Sigmoid colon (tissue), 7 donors: ENCODE measurements around the gene DHX58. TPM values are rescaled to one million over a fixed set of nuclear protein-coding genes. Genes with fewer than 3 reads are reported as not detected.

Source experiments
- DNase-seq: peaks from one replicate; pipeline ENCODE4 v3.0.0-alpha.2; 2019
- H3K27ac ChIP-seq, 4 donors: fragments of 200-600 bp; sonication (generic); one replicate each; pipeline ENCODE4 v1.5.1; 2016 to 2019; ENCODE audit warnings: mild to moderate bottlenecking in 1 of 4
- H3K27me3 ChIP-seq, 3 donors: fragments of 200-600 bp; sonication (generic); one replicate each; pipeline ENCODE4 v1.5.1; 2019; ENCODE audit warnings: mild to moderate bottlenecking in 1 of 3
- H3K36me3 ChIP-seq, 4 donors: fragments of 200-600 bp; sonication (generic); one replicate each; pipeline ENCODE4 v1.5.1; 2016 to 2019
- H3K4me1 ChIP-seq, 4 donors: fragments of 200-600 bp; sonication (generic); one replicate each; pipeline ENCODE4 v1.5.1; 2017 to 2019
- H3K4me3 ChIP-seq, 4 donors: fragments of 200-600 bp; sonication (generic); one replicate each; pipeline ENCODE4 v1.5.1; 2017 to 2019; ENCODE audit warnings: mild to moderate bottlenecking in 2 of 4, moderate library complexity in 1 of 4
- H3K9me3 ChIP-seq, 4 donors: fragments of 200-600 bp in 3 of 4; sonication (generic) in 3 of 4; one replicate each; pipeline versions ENCODE4 v1.5.1 to v1.6.1; 2013 to 2019
- CTCF ChIP-seq, 4 experiments: fragments of 450-650 bp in 3 of 4; fragments of 200-600 bp in 1 of 4; IDR thresholded peaks; one replicate each; pipeline ENCODE4 v1.5.1; 2016 to 2019; ENCODE audit warnings: antibody characterized with exemption in 4 of 4, mild to moderate bottlenecking in 3 of 4, moderate library complexity in 2 of 4
- EP300 ChIP-seq, 4 donors: sonication (generic); formaldehyde crosslinking; IDR thresholded peaks; one replicate each; pipeline ENCODE4 v1.6.1; 2017; ENCODE audit warnings: antibody characterized with exemption in 4 of 4
- POLR2A ChIP-seq, 2 donors: fragments of 450-650 bp; IDR thresholded peaks; one replicate each; pipeline ENCODE4 v1.6.1; 2016; ENCODE audit warnings: antibody characterized with exemption in 2 of 2, mild to moderate bottlenecking in 2 of 2, moderate library complexity in 2 of 2
- POLR2AphosphoS5 ChIP-seq, 4 donors: sonication (generic); formaldehyde crosslinking; IDR thresholded peaks; one replicate each; pipeline ENCODE4 v1.6.1; 2017; ENCODE audit warnings: antibody characterized with exemption in 4 of 4
- WGBS, 2 donors: extraction: QIAGEN DNeasy Blood & Tissue Kit; methylation state at CpG; one replicate each; pipeline ENCODE4 v1.1.7; 2013; 5-methylcytosine and 5-hydroxymethylcytosine counted together
- intact Hi-C: fragments of 100-400 bp; cut with DNase I; formaldehyde crosslinking; loops from one replicate; pipeline ENCODE4 v1.15.1; 2023
- polyA plus RNA-seq, 3 donors: library from polyadenylated mRNA; stranded (reverse); fragments of 200-250 nt; gene quantifications; one replicate each; pipeline ENCODE4 v1.2.3, GENCODE V29; 2013
- total RNA-seq, 4 donors: library from RNA; depleted of rRNA; stranded (reverse); fragments of >200 nt; gene quantifications; one replicate each; pipeline ENCODE4 v1.1.0, GENCODE V29; 2016
- donor health status: healthy with polysubstance abuse.
- donor health status: Bipolar disorder and iron deficiency.
- donor health status: healthy.

The DHX58 gene
- total and polyA plus RNA-seq, 7 donors = 4.4 to 19.0 (median 14.5) TPM

GRCh38 chr17:42053731-42054500 is 58.6 kb downstream of the DHX58 start:
- no peak for TF ChIP-seq POLR2A (IDR thresholded peaks at IDR 0.05)
- no peak for TF ChIP-seq CTCF (IDR thresholded peaks at IDR 0.05)
- no peak for TF ChIP-seq POLR2AphosphoS5 (IDR thresholded peaks at IDR 0.05)
- no peak for TF ChIP-seq EP300 (IDR thresholded peaks at IDR 0.05)
- intact Hi-C loops = no loop called here
- H3K36me3 ChIP-seq = no peaks in the 10 kb centered on the region
- peaks cover 0 to 16% (median 9%) of the 10 kb centered on the region in 4 donors for H3K4me1 ChIP-seq
- no peak overlapping the region for H3K4me3 ChIP-seq
- H3K9me3 ChIP-seq = no peaks in the 10 kb centered on the region
- H3K27ac ChIP-seq = no peak overlapping the region
- peaks cover 0 to 63% (median 14%) of the 10 kb centered on the region in 3 donors for H3K27me3 ChIP-seq
- no peak for DNase-seq
- WGBS, 2 donors = 45 to 61% methylated on average over 12 of the region's 12 CpGs

- H3K9me3 ChIP-seq = no peaks in the 10 kb centered on the region
- no peak overlapping the region for H3K4me3 ChIP-seq
- H3K4me1 ChIP-seq = peaks cover 0 to 16% (median 9%) of the 10 kb centered on the region in 4 donors
Measured at GRCh38 chr17:42052346-42052877, 60.1 kb downstream of the DHX58 start.

GRCh38 chr17:42051645-42052044 is 60.9 kb downstream of the DHX58 start:
- TF ChIP-seq EP300 (IDR thresholded peaks at IDR 0.05) (no peak), POLR2AphosphoS5 (IDR thresholded peaks at IDR 0.05) (no peak), CTCF (IDR thresholded peaks at IDR 0.05) (no peak), POLR2A (IDR thresholded peaks at IDR 0.05) (no peak)
- Histone ChIP-seq H3K27ac (no peak overlapping the region), H3K4me3 (no peak overlapping the region), H3K9me3 (no peaks in the 10 kb centered on the region), H3K27me3 (peaks cover 0 to 57% (median 14%) of the 10 kb centered on the region in 3 donors), H3K36me3 (no peaks in the 10 kb centered on the region), H3K4me1 (peaks cover 0 to 16% (median 9%) of the 10 kb centered on the region in 4 donors)
- DNase-seq = no peak
- intact Hi-C loops = no loop called here
- WGBS, 2 donors = 93 to 95% methylated on average over 7 of the region's 7 CpGs

More at GRCh38 chr17:42052346-42052877, 60.1 kb downstream of the DHX58 start:
- intact Hi-C loops = no loop called here
- H3K27me3 ChIP-seq = peaks cover 0 to 57% (median 14%) of the 10 kb centered on the region in 3 donors
- DNase-seq = no peak
- no peak for TF ChIP-seq EP300 (IDR thresholded peaks at IDR 0.05)
- no peak for TF ChIP-seq POLR2A (IDR thresholded peaks at IDR 0.05)
- TF ChIP-seq CTCF (IDR thresholded peaks at IDR 0.05) = no peak
- TF ChIP-seq POLR2AphosphoS5 (IDR thresholded peaks at IDR 0.05) = no peak
- 78 to 83% methylated on average over 6 of the region's 6 CpGs for WGBS, 2 donors
- H3K27ac ChIP-seq = no peak overlapping the region
- H3K36me3 ChIP-seq = no peaks in the 10 kb centered on the region

Other genes with a start within 250 kb of the DHX58 start
- gene KLHL11, start 247.3 kb downstream of the DHX58 start, total RNA-seq = 10 to 100 TPM; 16.1 to 21.6 (median 19.2) TPM
- 1 to 10 TPM in 1 of 3 donors, under 1 TPM in 1, not detected in 1; 0.46 to 2.0 TPM for gene KLHL11, start 247.3 kb downstream of the DHX58 start, polyA plus RNA-seq
- gene ACLY, start 193.8 kb downstream of the DHX58 start, total RNA-seq = 10 to 100 TPM; 41.0 to 56.2 (median 44.7) TPM
- gene ACLY, start 193.8 kb downstream of the DHX58 start, polyA plus RNA-seq = 10 to 100 TPM; 27.0 to 55.1 (median 33.3) TPM
- gene ODAD4, start 182.1 kb downstream of the DHX58 start, total RNA-seq = 1 to 10 TPM; 1.4 to 2.2 (median 1.6) TPM
- under 1 TPM in 1 of 3 donors, not detected in 2; 0.41 TPM for gene ODAD4, start 182.1 kb downstream of the DHX58 start, polyA plus RNA-seq
- gene CNP, start 145.9 kb downstream of the DHX58 start, total RNA-seq = 10 to 100 TPM; 52.0 to 71.3 (median 65.2) TPM
- gene CNP, start 145.9 kb downstream of the DHX58 start, polyA plus RNA-seq = 10 to 100 TPM; 24.0 to 48.0 (median 25.2) TPM
- gene DNAJC7, start 95.3 kb downstream of the DHX58 start, total RNA-seq = 10 to 100 TPM; 46.7 to 57.1 (median 49.6) TPM
- gene DNAJC7, start 95.3 kb downstream of the DHX58 start, polyA plus RNA-seq = 10 to 100 TPM; 90.1 to 91.6 (median 90.1) TPM
- 10 to 100 TPM; 28.5 to 35.4 (median 30.8) TPM for gene NKIRAS2, start 92.6 kb downstream of the DHX58 start, total RNA-seq
- gene NKIRAS2, start 92.6 kb downstream of the DHX58 start, polyA plus RNA-seq = 10 to 100 TPM; 32.6 to 34.8 (median 34.2) TPM
- under 1 TPM; 0.27 to 0.71 (median 0.39) TPM for gene C17orf113, start 62.1 kb downstream of the DHX58 start, total RNA-seq
- gene C17orf113, start 62.1 kb downstream of the DHX58 start, polyA plus RNA-seq = under 1 TPM; 0.23 to 0.66 (median 0.60) TPM
- under 1 TPM in 1 of 4 donors, not detected in 3; 0.33 TPM for gene ZNF385C, start 14.2 kb downstream of the DHX58 start, total RNA-seq
- gene ZNF385C, start 14.2 kb downstream of the DHX58 start, polyA plus RNA-seq = under 1 TPM in 2 of 3 donors, not detected in 1; 0.42 to 0.60 TPM
- 10 to 100 TPM; 20.0 to 95.8 (median 26.0) TPM for gene KAT2A, start 8.7 kb upstream of the DHX58 start, total RNA-seq
- gene KAT2A, start 8.7 kb upstream of the DHX58 start, polyA plus RNA-seq = 10 to 100 TPM in 1 of 3 donors, 1 to 10 TPM in 2; 6.9 to 45.2 (median 9.6) TPM
- under 1 TPM in 3 of 4 donors, not detected in 1; 0.27 to 0.83 (median 0.49) TPM for gene HSPB9, start 10.1 kb upstream of the DHX58 start, total RNA-seq
- gene HSPB9, start 10.1 kb upstream of the DHX58 start, polyA plus RNA-seq = under 1 TPM in 1 of 3 donors, not detected in 2; 0.10 TPM
- gene RAB5C, start 42.3 kb upstream of the DHX58 start, total RNA-seq = 100 to 1,000 TPM in 2 of 4 donors, 10 to 100 TPM in 2; 75.9 to 104 (median 93.1) TPM
- 100 to 1,000 TPM; 182 to 303 (median 213) TPM for gene RAB5C, start 42.3 kb upstream of the DHX58 start, polyA plus RNA-seq
- not detected for gene KCNH4, start 68.4 kb upstream of the DHX58 start, total RNA-seq
- gene KCNH4, start 68.4 kb upstream of the DHX58 start, polyA plus RNA-seq = under 1 TPM in 1 of 3 donors, not detected in 2; 0.25 TPM
- not detected for gene HCRT, start 72.7 kb upstream of the DHX58 start, total RNA-seq
- gene HCRT, start 72.7 kb upstream of the DHX58 start, polyA plus RNA-seq = not detected
- 10 to 100 TPM; 32.1 to 76.0 (median 42.4) TPM for gene GHDC, start 81.8 kb upstream of the DHX58 start, total RNA-seq
- gene GHDC, start 81.8 kb upstream of the DHX58 start, polyA plus RNA-seq = 10 to 100 TPM in 1 of 3 donors, 1 to 10 TPM in 2; 5.8 to 25.8 (median 7.2) TPM
- gene STAT5B, start 163.7 kb upstream of the DHX58 start, total RNA-seq = 100 to 1,000 TPM in 1 of 4 donors, 10 to 100 TPM in 3; 93.5 to 117 (median 98.4) TPM
- 10 to 100 TPM; 11.3 to 37.5 (median 13.2) TPM for gene STAT5B, start 163.7 kb upstream of the DHX58 start, polyA plus RNA-seq
- gene STAT5A, start 175.8 kb upstream of the DHX58 start, total RNA-seq = 10 to 100 TPM; 57.2 to 91.0 (median 80.8) TPM
- 10 to 100 TPM in 2 of 3 donors, 1 to 10 TPM in 1; 7.4 to 39.2 (median 13.2) TPM for gene STAT5A, start 175.8 kb upstream of the DHX58 start, polyA plus RNA-seq